ENCODE measurements around the gene ARHGEF3. TPM values are rescaled to one million over a fixed set of nuclear protein-coding genes. Genes with fewer than 3 reads are reported as not detected.

The ARHGEF3 gene
- total RNA-seq, 1 experiment from 2014 or later = 4.4 TPM

DNA sequence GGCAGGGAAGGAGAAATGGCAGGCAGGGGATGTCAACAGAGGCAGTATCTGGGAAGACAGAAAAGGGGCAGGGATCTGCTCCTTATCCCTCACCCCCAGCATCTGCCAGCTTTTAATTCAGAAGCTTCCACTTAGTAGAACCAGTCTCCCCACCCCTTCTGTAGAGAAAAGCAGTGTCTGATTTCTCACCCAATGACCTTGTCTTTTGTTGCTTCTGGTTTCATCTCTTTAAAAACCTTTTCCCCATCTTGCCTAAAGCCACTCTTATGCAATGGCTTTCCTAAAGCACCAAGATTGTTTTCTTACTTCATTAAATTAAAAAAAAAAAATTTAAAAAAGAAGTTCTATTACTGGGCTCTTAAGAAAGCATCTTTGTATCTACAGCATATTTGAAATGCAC lies 27.8 kb downstream of the ARHGEF3 start:
- Histone ChIP-seq H3K18ac (ENCODE audit: insufficient read length, low read depth, low read length) (no peak overlapping the region), H2BK12ac (ENCODE audit: insufficient read length, low read depth, low read length) (no peak overlapping the region), H3K9ac (ENCODE audit: extremely low read depth, insufficient read length, low read length) (no peak overlapping the region), H3K4me1 (ENCODE audit: insufficient read depth, low read length) (no peaks in the 10 kb centered on the region), H3K14ac (ENCODE audit: insufficient read depth, low read length) (no peak overlapping the region), H3K56ac (ENCODE audit: insufficient read length, low read depth, low read length) (no peak overlapping the region), H3K4ac (ENCODE audit: low read depth, low read length) (no peak overlapping the region), H2AFZ (ENCODE audit: low read length) (no peak overlapping the region), H3K79me1 (ENCODE audit: insufficient read depth, low read depth, low read length, poor library complexity, severe bottlenecking) (no peaks in the 10 kb centered on the region), H3K23ac (ENCODE audit: insufficient read length, low read depth, low read length) (no peak overlapping the region), H2BK5ac (ENCODE audit: insufficient read length, low read length) (no peak overlapping the region), H2BK120ac (ENCODE audit: low read depth, low read length, poor library complexity, severe bottlenecking) (no peak overlapping the region), H4K8ac (replicated peaks; ENCODE audit: insufficient read length, low read depth, low read length) (no peak overlapping the region), H4K91ac (ENCODE audit: insufficient read length, low read depth, low read length) (no peak overlapping the region), H3K27me3 (ENCODE audit: insufficient read depth, low read length) (no peaks in the 10 kb centered on the region; the same call in 1 of the 2 replicates), H3K4me2 (ENCODE audit: insufficient read depth, insufficient read length, low read length) (no peak overlapping the region), H4K5ac (ENCODE audit: insufficient read length, low read depth, low read length) (no peak overlapping the region), H3K27ac (ENCODE audit: insufficient read length, low read depth, low read length) (no peak overlapping the region), H4K20me1 (ENCODE audit: control insufficient read depth, insufficient read depth, insufficient read length) (no peaks in the 10 kb centered on the region), H3K9me3 (ENCODE audit: control insufficient read depth, low read depth, low read length) (no peaks in the 10 kb centered on the region), H2AK5ac (ENCODE audit: insufficient read length, low read length) (no peak overlapping the region), H2BK20ac (ENCODE audit: low read depth, low read length, poor library complexity, severe bottlenecking) (no peak overlapping the region), H3T11ph (ENCODE audit: low read length) (no peak overlapping the region), H3K23me2 (ENCODE audit: insufficient read length, low read depth, low read length, poor library complexity, severe bottlenecking) (no peaks in the 10 kb centered on the region), H2BK15ac (ENCODE audit: low read depth, low read length) (no peak overlapping the region), H3K79me2 (ENCODE audit: insufficient read depth, low read length) (no peaks in the 10 kb centered on the region)
- H3K27ac Mint-ChIP-seq = no peak overlapping the region
- DNase-seq = no peak
- H3K4me3 Mint-ChIP-seq = no peak overlapping the region
- TF ChIP-seq, protein P1, sequence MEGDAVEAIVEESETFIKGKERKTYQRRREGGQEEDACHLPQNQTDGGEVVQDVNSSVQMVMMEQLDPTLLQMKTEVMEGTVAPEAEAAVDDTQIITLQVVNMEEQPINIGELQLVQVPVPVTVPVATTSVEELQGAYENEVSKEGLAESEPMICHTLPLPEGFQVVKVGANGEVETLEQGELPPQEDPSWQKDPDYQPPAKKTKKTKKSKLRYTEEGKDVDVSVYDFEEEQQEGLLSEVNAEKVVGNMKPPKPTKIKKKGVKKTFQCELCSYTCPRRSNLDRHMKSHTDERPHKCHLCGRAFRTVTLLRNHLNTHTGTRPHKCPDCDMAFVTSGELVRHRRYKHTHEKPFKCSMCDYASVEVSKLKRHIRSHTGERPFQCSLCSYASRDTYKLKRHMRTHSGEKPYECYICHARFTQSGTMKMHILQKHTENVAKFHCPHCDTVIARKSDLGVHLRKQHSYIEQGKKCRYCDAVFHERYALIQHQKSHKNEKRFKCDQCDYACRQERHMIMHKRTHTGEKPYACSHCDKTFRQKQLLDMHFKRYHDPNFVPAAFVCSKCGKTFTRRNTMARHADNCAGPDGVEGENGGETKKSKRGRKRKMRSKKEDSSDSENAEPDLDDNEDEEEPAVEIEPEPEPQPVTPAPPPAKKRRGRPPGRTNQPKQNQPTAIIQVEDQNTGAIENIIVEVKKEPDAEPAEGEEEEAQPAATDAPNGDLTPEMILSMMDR (conservative IDR thresholded peaks at IDR 0.05) = no peak
- no peaks in the 10 kb centered on the region for H3K27me3 Mint-ChIP-seq (ENCODE audit: low read depth)
- H3K36me3 Mint-ChIP-seq (ENCODE audit: insufficient read depth in 1 of 3, low read depth in 3 of 3) = no peaks in the 10 kb centered on the region
- H3K4me1 Mint-ChIP-seq = peaks cover 0 to 2% of the 10 kb centered on the region in 2 experiments; a peak in 3 of 4 replicates
- H3K9me3 Mint-ChIP-seq = no peaks in the 10 kb centered on the region
